HepG2 (cell line): ENCODE data around the gene FBN2. TPM values are rescaled to one million over a fixed set of nuclear protein-coding genes. Genes with fewer than 3 reads are reported as not detected.

ENCODE experiments used
- ATAC-seq: fragments of 200-7000 bp; cut with Tn5 transposase; 3 replicates; pipeline ENCODE4 v1.9.1; 2020; ENCODE audit warnings: mild to moderate bottlenecking, moderate library complexity
- BruUV-seq: library from RNA; stranded (reverse); fragments of 400-500 nt; replicated peaks from 2 replicates; lab custom pipeline; 2021; lab: Mats Ljungman, UMichigan
- CTCF ChIA-PET: fragments of 300-600 bp; formaldehyde crosslinking; extraction: SDS; loops from one replicate; lab custom pipeline; 2021; ENCODE audit warnings: low total read pairs, inconsistent platforms, low intra/inter-chr PET ratio; lab: Yijun Ruan, JAX
- POLR2A ChIA-PET: fragments of 350-600 bp; sonication (Branson Sonifier 250); formaldehyde crosslinking; loops from one replicate; lab custom pipeline; 2020; ENCODE audit warnings: antibody characterized with exemption, inconsistent platforms; lab: Yijun Ruan, JAX
- DNase-seq: peaks from one replicate; pipeline ENCODE4 v3.0.0-alpha.2; 2015; ENCODE audit warnings: low spot score
- FAIRE-seq: peaks from 3 replicates; lab custom pipeline; 2011; peaks lifted over from hg19 to GRCh38; lab: Jason Lieb, UNC
- H2AFZ ChIP-seq: one replicate; pipeline ENCODE4 v1.6.1; 2011; ENCODE audit warnings: low read length, inconsistent platforms
- H3K27ac ChIP-seq: fragments of 300-600 bp; 3 replicates; pipeline ENCODE4 v1.8.0; 2011; ENCODE audit warnings: mixed run types, mild to moderate bottlenecking, mixed read lengths, low read length, inconsistent platforms; ENCODE audit not compliant: insufficient read depth; ENCODE audit errors: extremely low read length
- H3K27me3 ChIP-seq, 2 experiments: fragments of 200-600 bp in 1 of 2; 2 replicates in 1 of 2; 3 replicates in 1 of 2; pipeline versions ENCODE4 v1.6.0 to v1.8.0; 2011; ENCODE audit warnings: low read length in 2 of 2, mild to moderate bottlenecking in 2 of 2, moderate library complexity in 2 of 2, inconsistent platforms in 1 of 2; ENCODE audit not compliant: insufficient read depth in 2 of 2, control insufficient read depth in 1 of 2
- H3K36me3 ChIP-seq, 2 experiments: fragments of 200-600 bp in 1 of 2; replicated peaks in 1 of 2; 2 replicates in 1 of 2; 3 replicates in 1 of 2; pipeline versions ENCODE4 v1.5.1 to v1.8.0; 2011; ENCODE audit warnings: low read length in 2 of 2, inconsistent platforms in 1 of 2; ENCODE audit not compliant: insufficient read depth in 2 of 2, control insufficient read depth in 1 of 2
- H3K4me1 ChIP-seq: 2 replicates; pipeline ENCODE4 v1.5.1; 2012; ENCODE audit warnings: low read length, inconsistent platforms; ENCODE audit not compliant: insufficient read depth
- H3K4me2 ChIP-seq: 2 replicates; pipeline ENCODE4 v1.6.0; 2011; ENCODE audit warnings: low read depth, low read length, inconsistent platforms
- H3K4me3 ChIP-seq, 3 experiments: fragments of 200-600 bp in 1 of 3; sonication (generic), shearing (Covaris generic) in 1 of 3; replicated peaks in 1 of 3; 2 replicates each; pipeline ENCODE4 v1.5.1; 2011 to 2016; ENCODE audit warnings: low read length in 3 of 3, inconsistent platforms in 2 of 3, low read depth in 2 of 3, mild to moderate bottlenecking in 2 of 3, control low read depth in 1 of 3, mixed read lengths in 1 of 3; ENCODE audit not compliant: insufficient read depth in 1 of 3
- H3K79me2 ChIP-seq: one replicate; pipeline ENCODE4 v1.6.1; 2011; ENCODE audit warnings: low read length, inconsistent platforms; ENCODE audit not compliant: insufficient read depth
- H3K9ac ChIP-seq: 2 replicates; pipeline ENCODE4 v1.6.0; 2011; ENCODE audit warnings: mild to moderate bottlenecking, low read depth, low read length, inconsistent platforms; ENCODE audit not compliant: insufficient read depth
- H3K9me3 ChIP-seq: 2 replicates; pipeline ENCODE4 v1.5.1; 2012; ENCODE audit warnings: mild to moderate bottlenecking, low read length
- H4K20me1 ChIP-seq: 2 replicates; pipeline ENCODE4 v1.6.0; 2011; ENCODE audit warnings: inconsistent platforms, mild to moderate bottlenecking, low read length, moderate library complexity; ENCODE audit not compliant: insufficient read depth
- DNMT1 ChIP-seq: sonication (generic); formaldehyde crosslinking; IDR thresholded peaks from 2 replicates; pipeline ENCODE4 v1.5.1; 2020; ENCODE audit warnings: mild to moderate bottlenecking, missing genetic modification reagents
- ELF1 ChIP-seq: sonication (generic); formaldehyde crosslinking; IDR thresholded peaks from 2 replicates; pipeline ENCODE4 v1.4.0; 2020; ENCODE audit warnings: missing genetic modification reagents
- FOXO1 ChIP-seq: sonication (generic); formaldehyde crosslinking; IDR thresholded peaks from 2 replicates; pipeline ENCODE4 v1.4.0; 2020; ENCODE audit warnings: missing genetic modification reagents
- MEF2D ChIP-seq: sonication (generic); formaldehyde crosslinking; IDR thresholded peaks from 2 replicates; pipeline ENCODE4 v1.5.1; 2020; ENCODE audit warnings: mild to moderate bottlenecking, missing genetic modification reagents
- SMAD9 ChIP-seq: sonication (generic); formaldehyde crosslinking; IDR thresholded peaks from 2 replicates; pipeline ENCODE4 v1.5.1; 2020; ENCODE audit warnings: mild to moderate bottlenecking, missing genetic modification reagents
- ZNF17 ChIP-seq: sonication (generic); formaldehyde crosslinking; IDR thresholded peaks from 2 replicates; pipeline ENCODE4 v1.5.0; 2020; ENCODE audit warnings: mild to moderate bottlenecking, missing genetic modification reagents
- ZNF230 ChIP-seq: sonication (generic); formaldehyde crosslinking; IDR thresholded peaks from 2 replicates; pipeline ENCODE4 v1.4.0; 2020; ENCODE audit warnings: mild to moderate bottlenecking, missing genetic modification reagents
- ZNF432 ChIP-seq: sonication (generic); formaldehyde crosslinking; IDR thresholded peaks from 2 replicates; pipeline ENCODE4 v1.5.0; 2020; ENCODE audit warnings: missing genetic modification reagents, mild to moderate bottlenecking, borderline replicate concordance
- ZNF589 ChIP-seq: sonication (generic); formaldehyde crosslinking; conservative IDR thresholded peaks from 2 replicates; pipeline ENCODE4 v1.8.0; 2022; ENCODE audit warnings: mild to moderate bottlenecking, moderate library complexity, missing genetic modification reagents
- ZNF720 ChIP-seq: sonication (generic); formaldehyde crosslinking; IDR thresholded peaks from 2 replicates; pipeline ENCODE4 v1.4.0; 2020; ENCODE audit warnings: missing genetic modification reagents
- ZNF737 ChIP-seq: sonication (generic); formaldehyde crosslinking; IDR thresholded peaks from 2 replicates; pipeline ENCODE4 v1.5.0; 2020; ENCODE audit warnings: missing genetic modification reagents, mild to moderate bottlenecking, borderline replicate concordance
- WGBS: methylation state at CpG from one replicate; pipeline ENCODE4 v1.1.6; 2017; ENCODE audit warnings: low lambda C conversion rate; 5-methylcytosine and 5-hydroxymethylcytosine counted together
- in situ Hi-C: cut with HindIII; loops from 2 replicates; pipeline ENCODE4 v1.10.0; 2017; ENCODE audit warnings: low pct_unique_long_range_greater_than_20kb; ENCODE audit not compliant: extremely low pct_ligation_motif_present
- intact Hi-C: fragments of 100-400 bp; cut with micrococcal nuclease; formaldehyde crosslinking; loops from one replicate; pipeline ENCODE4 v1.10.0; 2022; ENCODE audit not compliant: unreplicated experiment
- polyA plus RNA-seq, 8 experiments: library from polyadenylated mRNA; depleted of rRNA in 3 of 8; stranded (reverse) in 7 of 8; unstranded in 1 of 8; fragments of >200 nt; fragmentation: Illumina TruSeq in 4 of 8; extraction: Trizol in 4 of 8; gene quantifications; 2 replicates each; pipeline versions ENCODE4 v1.2.1 to v1.2.3, GENCODE V29; 2011 to 2016; ENCODE audit warnings: low read depth in 4 of 8, missing spikeins in 1 of 8, mixed read lengths in 1 of 8; ENCODE audit not compliant: insufficient read depth in 1 of 8
- total RNA-seq, 5 experiments: library from RNA; depleted of rRNA; stranded (reverse); fragments of >200 nt; fragmentation: Illumina TruSeq; extraction: Trizol; gene quantifications; 2 replicates each; pipeline ENCODE4 v1.2.3, GENCODE V29; 2016; ENCODE audit warnings: low read depth in 1 of 5

FBN2 gene
- total and polyA plus RNA-seq, 2 of the 13 experiments (the other 11 are each of a cell fraction or from before 2014, with no cell fraction given): not detected

- H2AFZ ChIP-seq: no peak overlapping the region
- FAIRE-seq: no peak
- no peak overlapping the region for H3K9ac ChIP-seq
- H3K4me2 ChIP-seq: no peak overlapping the region
- in situ Hi-C loops: no loop called here
- no peak for DNase-seq
- H3K9me3 ChIP-seq: no peaks in the 10 kb centered on the region
- H3K27me3 ChIP-seq: no peaks in the 10 kb centered on the region
- no peak for ATAC-seq
- H4K20me1 ChIP-seq: no peaks in the 10 kb centered on the region
- ChIA-PET POLR2A (no interaction called here), CTCF (no interaction called here)
- H3K27ac ChIP-seq: no peak overlapping the region
- 8% methylated on average over 2 of the region's 7 CpGs for WGBS
- intact Hi-C loops: no loop called here
- H3K36me3 ChIP-seq: no peaks in the 10 kb centered on the region
- no peak overlapping the region for H3K4me3 ChIP-seq
- no peaks in the 10 kb centered on the region for H3K4me1 ChIP-seq
- H3K79me2 ChIP-seq: no peaks in the 10 kb centered on the region
- TF ChIP-seq ZNF230 (CRISPR knock-in tag) (no peak), FOXO1 (no peak), ELF1 (CRISPR knock-in tag) (no peak), MEF2D (CRISPR knock-in tag) (no peak), ZNF432 (CRISPR knock-in tag) (no peak), SMAD9 (CRISPR knock-in tag) (no peak), ZNF737 (CRISPR knock-in tag) (no peak), ZNF589 (CRISPR knock-in tag) (no peak), ZNF720 (CRISPR knock-in tag) (no peak), DNMT1 (CRISPR knock-in tag) (no peak), ZNF17 (CRISPR knock-in tag) (no peak)
- BruUV-seq: no TSS peak
Measured at GRCh38 chr5:128234928-128235641, 303.0 kb downstream of the FBN2 start.
